Activated B cell treated with CpG ODN at 0.5 μM for 24 hours (primary cell): ENCODE results near the gene GPR18. TPM values are rescaled to one million over a fixed set of nuclear protein-coding genes. Genes with fewer than 3 reads are reported as not detected.

Experiments
- ATAC-seq: fragments of 200-7000 bp; cut with Tn5 transposase; one replicate; pipeline ENCODE4 v1.10.0; 2021; ENCODE audit warnings: low read depth, mild to moderate bottlenecking, moderate library complexity
- CTCF ChIA-PET: fragments of 350-600 bp; sonication (Branson Sonifier 250); formaldehyde crosslinking; loops from one replicate; lab custom pipeline; 2021; ENCODE audit warnings: antibody characterized with exemption; lab: Charles Lee
- POLR2A ChIA-PET: fragments of 350-600 bp; sonication (Branson Sonifier 250); formaldehyde crosslinking; loops from one replicate; lab custom pipeline; 2021; ENCODE audit warnings: antibody characterized with exemption; lab: Charles Lee
- DNase-seq: peaks from one replicate; pipeline ENCODE4 v3.0.0; 2022
- H3K27ac Mint-ChIP-seq: one replicate; pipeline ENCODE4 v1.8.0; 2020; ENCODE audit warnings: mixed read lengths
- H3K27me3 Mint-ChIP-seq: one replicate; pipeline ENCODE4 v1.8.0; 2021; ENCODE audit warnings: mixed read lengths
- H3K36me3 Mint-ChIP-seq: one replicate; pipeline ENCODE4 v1.8.0; 2021; ENCODE audit warnings: low read depth, mixed read lengths
- H3K4me1 Mint-ChIP-seq: one replicate; pipeline ENCODE4 v1.8.0; 2021; ENCODE audit warnings: mixed read lengths
- H3K4me3 Mint-ChIP-seq: one replicate; pipeline ENCODE4 v1.8.0; 2020; ENCODE audit warnings: mild to moderate bottlenecking, mixed read lengths
- H3K9me3 Mint-ChIP-seq: one replicate; pipeline ENCODE4 v1.8.0; 2020; ENCODE audit warnings: mixed read lengths
- CTCF ChIP-seq: fragments of 200-600 bp; IDR thresholded peaks from one replicate; pipeline ENCODE4 v1.8.0; 2022; ENCODE audit warnings: antibody characterized with exemption, mild to moderate bottlenecking
- intact Hi-C: fragments of 100-400 bp; cut with micrococcal nuclease; formaldehyde crosslinking; loops from one replicate; pipeline ENCODE4 v1.15.1; 2024
- total RNA-seq: library from RNA; stranded (reverse); gene quantifications from 2 replicates; pipeline ENCODE4 v1.2.3, GENCODE V29; 2022

GPR18 gene
- total RNA-seq, 1 donor from 2014 or later: 29.0 TPM

GRCh38 chr13:99294958-99295357 lies 36.8 kb upstream of the GPR18 start:
- no peak for ATAC-seq
- no peak for DNase-seq
- CTCF ChIA-PET: no interaction called here
- no peak for TF ChIP-seq CTCF
- intact Hi-C loops: no loop called here
- Mint-ChIP-seq H3K36me3 (peaks cover 76% of the 10 kb centered on the region), H3K9me3 (no peaks in the 10 kb centered on the region), H3K4me1 (peaks cover 88% of the 10 kb centered on the region), H3K27me3 (no peaks in the 10 kb centered on the region), H3K27ac (peak overlapping the region; percentile 92), H3K4me3 (no peak overlapping the region)
- POLR2A ChIA-PET: interaction anchor here (2.5 kb wide), 1 partner anchor 12 kb away, joined by 21 read pairs; no protein-coding TSS in a partner anchor

- no peak for ATAC-seq
- no peak for DNase-seq
- ChIA-PET POLR2A (interaction anchor here (0.9 to 2.5 kb wide), 6 partner anchors 9 to 90 kb away, joined by 3 to 22 read pairs (median 5); partner anchors contain the start of gene GPR183), CTCF (no interaction called here)
- TF ChIP-seq CTCF: no peak
- Mint-ChIP-seq H3K9me3 (peaks cover 2% of the 10 kb centered on the region), H3K4me3 (no peak overlapping the region), H3K27me3 (no peaks in the 10 kb centered on the region), H3K27ac (no peak overlapping the region), H3K36me3 (peaks cover 75% of the 10 kb centered on the region), H3K4me1 (peaks cover 88% of the 10 kb centered on the region)
- intact Hi-C loops: no loop called here
Observed at GRCh38 chr13:99294198-99294597, 36.0 kb upstream of the GPR18 start.

GRCh38 chr13:99293178-99293577 lies 35.0 kb upstream of the GPR18 start:
- peaks cover 78% of the 10 kb centered on the region for H3K36me3 Mint-ChIP-seq
- TF ChIP-seq CTCF: no peak
- H3K27ac Mint-ChIP-seq: peak overlapping the region; percentile 76
- H3K4me1 Mint-ChIP-seq: peaks cover 89% of the 10 kb centered on the region
- POLR2A ChIA-PET: interaction anchor here (0.8 to 2.5 kb wide), 11 partner anchors 8 to 89 kb away, joined by 3 to 22 read pairs (median 4); partner anchors contain the start of gene GPR183
- H3K4me3 Mint-ChIP-seq: peak overlapping the region; percentile 20
- H3K9me3 Mint-ChIP-seq: peaks cover 3% of the 10 kb centered on the region
- no peaks in the 10 kb centered on the region for H3K27me3 Mint-ChIP-seq
- CTCF ChIA-PET: interaction anchor here (0.7 to 1.8 kb wide), 3 partner anchors 23 to 143 kb away, joined by 3 to 11 read pairs (median 8); no protein-coding TSS in a partner anchor
- ATAC-seq (peak; percentile 32), DNase-seq (no peak)
- intact Hi-C loops: no loop called here

DNA sequence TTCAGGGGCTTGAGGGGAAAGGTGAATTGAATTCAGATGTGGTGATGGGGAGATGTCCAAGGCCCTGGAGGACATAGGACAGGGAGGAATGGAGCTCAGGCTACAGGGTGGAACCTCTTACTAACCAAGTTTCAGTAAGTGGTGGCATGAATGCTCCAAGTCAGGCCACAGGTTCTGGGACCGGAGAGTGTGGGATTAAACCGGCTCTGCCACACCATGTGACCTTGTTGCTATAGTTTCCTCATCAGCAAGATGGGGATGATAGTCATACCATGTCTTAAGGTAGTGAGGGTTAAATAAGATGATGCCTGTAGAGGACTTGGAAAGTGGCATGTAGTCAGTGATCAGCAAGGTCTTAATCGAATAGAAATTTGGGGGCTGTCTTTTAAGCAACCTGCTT lies 32.7 kb upstream of the GPR18 start:
- peaks cover 87% of the 10 kb centered on the region for H3K4me1 Mint-ChIP-seq
- no peak overlapping the region for H3K4me3 Mint-ChIP-seq
- H3K36me3 Mint-ChIP-seq: peaks cover 70% of the 10 kb centered on the region
- ChIA-PET CTCF (no interaction called here), POLR2A (interaction anchor here (0.7 to 1.4 kb wide), 3 partner anchors 9 to 20 kb away, joined by 3 to 5 read pairs (median 4); no protein-coding TSS in a partner anchor)
- no peaks in the 10 kb centered on the region for H3K27me3 Mint-ChIP-seq
- ATAC-seq (no peak), DNase-seq (no peak)
- TF ChIP-seq CTCF: no peak
- H3K9me3 Mint-ChIP-seq: peaks cover 3% of the 10 kb centered on the region
- H3K27ac Mint-ChIP-seq: peak overlapping the region; percentile 21
- intact Hi-C loops: no loop called here

GRCh38 chr13:99289674-99290337 lies 31.6 kb upstream of the GPR18 start:
- Mint-ChIP-seq H3K9me3 (peaks cover 3% of the 10 kb centered on the region), H3K27me3 (no peaks in the 10 kb centered on the region), H3K4me1 (peaks cover 87% of the 10 kb centered on the region), H3K27ac (no peak overlapping the region), H3K4me3 (no peak overlapping the region), H3K36me3 (peaks cover 61% of the 10 kb centered on the region)
- POLR2A ChIA-PET: interaction anchor here (0.7 to 2.8 kb wide), 4 partner anchors 14 to 44 kb away, joined by 3 to 15 read pairs (median 10); partner anchors contain the start of gene GPR183
- intact Hi-C loops: no loop called here
- ATAC-seq (no peak), DNase-seq (no peak)
- CTCF ChIA-PET: no interaction called here
- TF ChIP-seq CTCF: no peak
